PC-3 (cell line): Measurements from ENCODE around the gene MALAT1. TPM values are rescaled to one million over a fixed set of nuclear protein-coding genes. Genes with fewer than 3 reads are reported as not detected.
A peak's percentile ranks its signal among the peaks of the same experiment; 100 is the strongest.

Experiments used
- ATAC-seq: fragments of 200-7000 bp; cut with Tn5 transposase; 2 replicates; pipeline ENCODE4 v1.9.1; 2020; ENCODE audit warnings: mild to moderate bottlenecking, moderate library complexity
- BruUV-seq: library from RNA; stranded (reverse); fragments of 400-500 nt; replicated peaks from 2 replicates; lab custom pipeline; 2021; lab: Mats Ljungman, UMichigan
- CTCF ChIA-PET: fragments of 300-600 bp; sonication (Branson Sonifier 250); formaldehyde crosslinking; loops from one replicate; lab custom pipeline; 2022; ENCODE audit warnings: antibody characterized with exemption; lab: Charles Lee
- POLR2A ChIA-PET: fragments of 300-600 bp; sonication (Branson Sonifier 250); formaldehyde crosslinking; loops from one replicate; lab custom pipeline; 2022; ENCODE audit warnings: antibody characterized with exemption; ENCODE audit not compliant: unreplicated experiment; lab: Charles Lee
- DNase-seq: peaks from one replicate; pipeline ENCODE4 v3.0.0-alpha.2; 2015
- H2AFZ ChIP-seq: fragments of 300-600 bp; sonication (generic); 2 replicates; pipeline ENCODE4 v1.6.0; 2016; ENCODE audit warnings: antibody characterized with exemption, low read length
- H3F3A ChIP-seq: fragments of 300-600 bp; sonication (generic); one replicate; pipeline ENCODE4 v1.6.0; 2017; ENCODE audit warnings: antibody characterized with exemption, low read length, control low read depth, mild to moderate bottlenecking; ENCODE audit not compliant: unreplicated experiment
- H3K27ac ChIP-seq: fragments of 300-600 bp; sonication (generic); 2 replicates; pipeline ENCODE4 v1.5.1; 2016; ENCODE audit warnings: mild to moderate bottlenecking, low read length
- H3K27me3 ChIP-seq: fragments of 300-600 bp; sonication (generic); 2 replicates; pipeline ENCODE4 v1.6.1; 2016; ENCODE audit warnings: low read length, mixed read lengths
- H3K36me3 ChIP-seq: fragments of 300-600 bp; sonication (generic); 2 replicates; pipeline ENCODE4 v1.6.1; 2016; ENCODE audit warnings: low read depth, mixed run types, low read length, mixed read lengths
- H3K4me1 ChIP-seq: fragments of 300-600 bp; sonication (generic); 2 replicates; pipeline ENCODE4 v1.5.1; 2016; ENCODE audit warnings: low read length; ENCODE audit not compliant: insufficient read depth
- H3K4me2 ChIP-seq: fragments of 300-600 bp; sonication (generic); 2 replicates; pipeline ENCODE4 v1.6.0; 2016; ENCODE audit warnings: low read length
- H3K4me3 ChIP-seq: fragments of 300-600 bp; sonication (generic); 2 replicates; pipeline ENCODE4 v1.5.1; 2016; ENCODE audit warnings: mild to moderate bottlenecking, low read length, mixed read lengths
- H3K79me2 ChIP-seq: fragments of 300-600 bp; sonication (generic); 2 replicates; pipeline ENCODE4 v1.6.1; 2017; ENCODE audit warnings: low read length, mixed read lengths
- H3K9ac ChIP-seq: fragments of 300-600 bp; sonication (generic); 2 replicates; pipeline ENCODE4 v1.6.0; 2016; ENCODE audit warnings: mild to moderate bottlenecking, low read length
- H3K9me2 ChIP-seq: fragments of 300-600 bp; sonication (generic); replicated peaks from 2 replicates; pipeline ENCODE4 v1.6.1; 2016; ENCODE audit warnings: mixed run types, low read length, mixed read lengths
- H3K9me3 ChIP-seq: fragments of 300-600 bp; sonication (generic); 2 replicates; pipeline ENCODE4 v1.6.1; 2016; ENCODE audit warnings: low read length, mixed read lengths
- H4K20me1 ChIP-seq: fragments of 300-600 bp; sonication (generic); 2 replicates; pipeline ENCODE4 v1.6.1; 2016; ENCODE audit warnings: low read length, mixed read lengths
- CTCF ChIP-seq: fragments of 300-600 bp; sonication (generic); conservative IDR thresholded peaks from 2 replicates; pipeline ENCODE4 v1.5.1; 2017; ENCODE audit warnings: antibody characterized with exemption, low read depth, mild to moderate bottlenecking, low read length
- EZH2 ChIP-seq: fragments of 300-600 bp; sonication (generic); IDR thresholded peaks from one replicate; pipeline ENCODE4 v1.6.1; 2017; ENCODE audit warnings: antibody characterized with exemption, mild to moderate bottlenecking, low read length; ENCODE audit not compliant: unreplicated experiment
- EZH2phosphoT487 ChIP-seq: fragments of 300-600 bp; sonication (generic); IDR thresholded peaks from 2 replicates; pipeline ENCODE4 v1.6.1; 2018; ENCODE audit warnings: mild to moderate bottlenecking, antibody characterized with exemption, low read length, borderline replicate concordance
- intact Hi-C: fragments of 100-400 bp; cut with micrococcal nuclease; formaldehyde crosslinking; loops from 2 replicates; pipeline ENCODE4 v1.9.0; 2023
- total RNA-seq: library from RNA; depleted of rRNA; stranded (reverse); fragments of >200 nt; gene quantifications from 2 replicates; pipeline ENCODE4 v1.2.3, GENCODE V29; 2014

Gene MALAT1
- total RNA-seq, 1 experiment from 2014 or later = 1,345 TPM

- intact Hi-C loops = loop anchor here (1.0 to 10.0 kb wide), 2 partner anchors 30 to 75 kb away; partner anchors contain the start of genes MAP3K11, PCNX3 and ZNRD2
- TF ChIP-seq EZH2phosphoT487 (no peak), EZH2 (no peak)
Observed at GRCh38 chr11:65539744-65540289, 41.0 kb downstream of the MALAT1 start.

DNA sequence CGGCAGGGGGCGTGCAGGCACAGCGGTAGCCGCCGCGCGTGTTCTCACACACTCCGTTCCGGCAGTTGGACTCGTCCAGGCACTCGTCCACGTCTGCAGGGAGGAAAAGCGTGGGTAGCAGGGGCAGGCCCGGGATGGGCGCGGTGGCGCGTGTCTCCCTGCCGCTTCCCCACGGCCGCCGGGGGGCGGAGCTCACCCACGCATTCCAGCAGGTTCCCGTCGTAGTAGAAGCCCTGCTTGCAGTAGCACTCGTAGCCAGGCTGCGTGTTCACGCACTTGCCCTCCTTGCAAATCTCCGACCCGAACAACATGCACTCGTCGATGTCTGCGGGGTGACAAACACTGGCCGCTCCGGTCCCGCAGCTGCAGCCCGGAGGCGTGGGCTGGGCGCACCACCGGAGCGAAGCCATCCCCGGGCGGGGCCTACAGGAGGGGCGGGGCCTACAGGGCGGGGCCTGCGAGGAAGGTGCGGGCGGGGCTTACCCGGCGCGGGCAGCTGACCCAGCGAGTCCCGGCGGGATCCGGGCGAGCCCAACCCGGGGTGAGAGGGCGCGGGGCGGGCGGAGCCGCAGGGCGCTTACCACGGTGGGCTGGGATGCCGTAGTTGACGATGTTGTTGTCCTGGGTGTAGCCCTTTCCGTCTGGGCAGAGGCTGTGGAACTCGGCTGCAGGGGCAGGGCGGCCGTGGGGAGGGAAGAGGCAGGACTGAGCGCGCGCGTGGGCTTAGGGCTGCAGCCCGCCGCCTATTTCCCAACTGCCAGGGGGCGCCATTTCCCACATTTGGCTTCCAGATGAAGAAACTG lies 41.6 kb downstream of the MALAT1 start:
- peaks cover 19% of the 10 kb centered on the region for H3K4me1 ChIP-seq
- ChIA-PET POLR2A (interaction anchor here (0.5 to 1.6 kb wide), 2 partner anchors 30 to 319 kb away, joined by 3 to 7 read pairs; partner anchors contain the start of gene ZNRD2), CTCF (interaction anchor here (0.7 to 2.7 kb wide), 7 partner anchors 11 to 55 kb away, joined by 3 to 25 read pairs (median 7); partner anchors contain the start of genes FAM89B, KCNK7 and ZNRD2)
- BruUV-seq = TSS peak; percentile 24
- H3K36me3 ChIP-seq = peaks cover 15% of the 10 kb centered on the region; the same call in 1 of the 2 replicates
- no peaks in the 10 kb centered on the region for H3K27me3 ChIP-seq
- no peaks in the 10 kb centered on the region for H4K20me1 ChIP-seq
- H3K4me3 ChIP-seq = peak overlapping the region; percentile 81
- no peaks in the 10 kb centered on the region for H3K9me3 ChIP-seq
- peak overlapping the region; percentile 95 for H3K4me2 ChIP-seq
- H3K9me2 ChIP-seq = no peaks in the 10 kb centered on the region
- H2AFZ ChIP-seq = peak overlapping the region; percentile 84
- DNase-seq (peak; percentile 91), ATAC-seq (peak; percentile 69)
- H3K9ac ChIP-seq = peak overlapping the region; percentile 75
- TF ChIP-seq CTCF = peak; percentile 92
- TF ChIP-seq EZH2phosphoT487 = no peak
- no peaks in the 10 kb centered on the region for H3F3A ChIP-seq
- intact Hi-C loops = loop anchor here (1.0 to 10.0 kb wide), 2 partner anchors 30 to 74 kb away; partner anchors contain the start of genes MAP3K11, PCNX3 and ZNRD2
- H3K79me2 ChIP-seq = 0 out of 2 replicates have a peak, but pooled peaks cover 5% of the 10 kb centered on the region
- peak overlapping the region; percentile 69 for H3K27ac ChIP-seq

More at GRCh38 chr11:65539744-65540289, 41.0 kb downstream of the MALAT1 start:
- Histone ChIP-seq H3K9me3 (no peaks in the 10 kb centered on the region), H2AFZ (peak overlapping the region; percentile 84), H4K20me1 (no peaks in the 10 kb centered on the region), H3K27me3 (no peaks in the 10 kb centered on the region), H3K4me2 (peak overlapping the region; percentile 95), H3K27ac (peak overlapping the region; percentile 69), H3K36me3 (peaks cover 15% of the 10 kb centered on the region; the same call in 1 of the 2 replicates), H3K4me1 (peaks cover 19% of the 10 kb centered on the region), H3K9ac (peak overlapping the region; percentile 75), H3K4me3 (peak overlapping the region; percentile 81), H3K79me2 (0 out of 2 replicates have a peak, but pooled peaks cover 5% of the 10 kb centered on the region), H3K9me2 (no peaks in the 10 kb centered on the region), H3F3A (no peaks in the 10 kb centered on the region)
- ChIA-PET POLR2A (interaction anchor here (1.6 kb wide), 1 partner anchor 31 kb away, joined by 7 read pairs; the partner anchor contains the start of gene ZNRD2), CTCF (interaction anchor here (0.7 to 2.7 kb wide), 4 partner anchors 12 to 56 kb away, joined by 5 to 25 read pairs (median 14); partner anchors contain the start of genes FAM89B, KCNK7 and ZNRD2)
- peak; percentile 65 for ATAC-seq
- peak; percentile 81 for DNase-seq
- no TSS peak for BruUV-seq
